ENCODE data around the gene FAM78B.

FAM78B gene

DNA sequence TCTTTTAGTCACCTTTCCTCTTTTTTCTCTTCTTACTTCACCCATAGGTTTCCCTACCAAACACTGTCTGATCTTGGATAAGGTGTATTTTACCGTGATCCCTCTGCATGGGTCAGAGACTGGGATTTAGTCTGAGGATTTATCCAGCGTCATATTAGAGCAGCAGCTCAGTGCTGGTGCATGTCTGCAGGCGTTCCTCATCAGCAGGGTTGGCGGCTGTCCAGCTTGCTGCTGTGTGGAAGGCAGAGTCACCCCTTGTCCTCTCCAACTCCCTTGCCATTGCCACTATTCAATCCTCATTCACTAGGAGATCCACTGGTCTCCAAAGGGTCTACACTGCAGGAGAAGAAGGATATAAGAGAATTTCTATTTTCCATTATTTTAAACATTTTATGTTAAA, 7.3 kb upstream of the FAM78B start:
- Histone ChIP-seq H3K36me3 (ENCODE audit: insufficient read depth, low read length) (no peaks in the 10 kb centered on the region), H3K9me3 (ENCODE audit: control insufficient read depth, insufficient read depth, low read length) (no peaks in the 10 kb centered on the region), H3K4me1 (ENCODE audit: insufficient read depth, low read length) (peaks cover 16% of the 10 kb centered on the region; the same call in 1 of the 2 replicates), H3K9ac (ENCODE audit: low read depth, low read length) (no peak overlapping the region)

DNA sequence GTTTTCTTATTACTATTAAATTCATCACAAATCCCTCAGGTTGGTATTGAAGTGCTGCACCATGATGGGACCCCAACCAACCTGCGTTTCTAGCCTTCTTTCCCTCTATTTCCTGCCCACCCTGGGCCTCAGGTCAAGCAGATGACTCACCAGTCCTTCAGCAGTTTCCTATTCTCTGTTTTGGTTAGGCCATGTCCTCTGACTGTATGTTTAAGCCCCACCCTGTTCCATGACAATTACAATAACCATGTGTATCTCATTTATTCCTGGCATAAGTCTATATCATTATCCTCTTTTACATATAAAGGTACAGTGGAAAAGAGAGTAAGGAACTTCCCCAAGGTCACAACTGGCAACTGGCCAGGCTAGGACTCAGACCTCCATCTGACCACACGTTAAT, 5.3 kb upstream of the FAM78B start:
- peaks cover 16% of the 10 kb centered on the region; the same call in 1 of the 2 replicates for H3K4me1 ChIP-seq (ENCODE audit: insufficient read depth, low read length)
- H3K36me3 ChIP-seq (ENCODE audit: insufficient read depth, low read length) = no peaks in the 10 kb centered on the region
- H3K9me3 ChIP-seq (ENCODE audit: control insufficient read depth, insufficient read depth, low read length) = no peaks in the 10 kb centered on the region
- no peak overlapping the region for H3K9ac ChIP-seq (ENCODE audit: low read depth, low read length)

DNA sequence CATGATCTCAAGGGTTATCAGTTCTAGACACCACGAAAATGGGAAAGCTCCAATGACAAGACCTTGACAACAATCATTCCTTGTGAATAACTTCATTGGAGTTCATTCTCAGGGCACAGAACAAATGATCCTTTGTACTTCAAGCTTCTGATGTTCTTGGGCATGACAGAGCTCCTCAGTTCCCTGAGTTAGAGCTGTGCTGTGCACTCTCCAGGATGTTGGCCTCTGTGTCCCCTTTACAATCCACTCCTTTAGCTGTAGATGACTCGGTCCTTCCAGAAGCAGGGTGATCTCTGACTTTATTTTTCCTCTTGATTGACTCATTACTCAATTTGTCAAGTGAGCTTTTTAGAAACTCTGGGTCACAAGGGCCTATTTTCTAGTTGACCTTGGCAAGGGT, 3.9 kb upstream of the FAM78B start:
- Histone ChIP-seq H3K9ac (ENCODE audit: low read depth, low read length) (no peak overlapping the region), H3K4me1 (ENCODE audit: insufficient read depth, low read length) (peaks cover 16% of the 10 kb centered on the region; the same call in 1 of the 2 replicates), H3K36me3 (ENCODE audit: insufficient read depth, low read length) (no peaks in the 10 kb centered on the region), H3K9me3 (ENCODE audit: control insufficient read depth, insufficient read depth, low read length) (no peaks in the 10 kb centered on the region)

DNA sequence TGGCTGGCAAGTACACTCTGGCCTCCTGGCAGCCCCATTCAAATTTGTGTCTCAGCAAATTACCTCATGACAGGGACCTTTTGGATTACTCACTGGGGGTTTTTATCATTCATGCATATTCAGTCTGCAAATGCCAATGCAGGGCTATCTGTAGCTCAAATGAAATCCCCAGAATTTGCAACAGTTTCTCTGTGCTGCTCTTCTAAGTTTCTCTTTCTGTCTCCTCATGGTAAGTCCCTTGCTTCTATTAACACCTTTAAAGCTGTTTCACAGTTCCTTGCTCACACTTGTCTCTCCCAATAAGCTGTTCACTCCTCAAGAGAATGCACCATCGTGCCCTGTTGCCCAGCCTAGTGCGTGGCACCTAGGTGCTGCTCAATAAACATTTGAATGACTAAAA, 3.3 kb upstream of the FAM78B start:
- Histone ChIP-seq H3K4me1 (ENCODE audit: insufficient read depth, low read length) (peaks cover 16% of the 10 kb centered on the region; the same call in 1 of the 2 replicates), H3K36me3 (ENCODE audit: insufficient read depth, low read length) (no peaks in the 10 kb centered on the region), H3K9ac (ENCODE audit: low read depth, low read length) (no peak overlapping the region), H3K9me3 (ENCODE audit: control insufficient read depth, insufficient read depth, low read length) (no peaks in the 10 kb centered on the region)

DNA sequence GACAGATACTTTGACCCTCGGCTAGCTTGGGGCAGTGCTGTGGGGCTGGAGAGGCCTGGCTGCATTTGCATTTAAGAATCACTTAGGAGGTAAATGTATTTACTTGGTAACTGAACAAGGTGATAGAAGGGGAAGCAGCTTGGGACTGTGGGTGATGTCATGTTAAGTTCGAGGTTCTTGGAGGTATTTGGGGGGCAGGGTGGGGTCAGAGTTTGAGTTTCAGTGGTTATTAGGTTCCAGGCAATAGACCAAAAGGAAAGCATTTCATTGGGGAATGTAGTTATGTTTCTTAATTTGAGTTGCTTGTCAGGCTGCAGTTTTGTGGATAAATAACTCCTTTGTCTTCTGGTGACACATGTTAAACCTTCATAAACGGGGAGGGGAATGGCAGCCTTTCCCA, 2.4 kb upstream of the FAM78B start:
- Histone ChIP-seq H3K36me3 (ENCODE audit: insufficient read depth, low read length) (no peaks in the 10 kb centered on the region), H3K9me3 (ENCODE audit: control insufficient read depth, insufficient read depth, low read length) (no peaks in the 10 kb centered on the region), H3K4me1 (ENCODE audit: insufficient read depth, low read length) (peaks cover 16% of the 10 kb centered on the region; the same call in 1 of the 2 replicates), H3K9ac (ENCODE audit: low read depth, low read length) (no peak overlapping the region)

DNA sequence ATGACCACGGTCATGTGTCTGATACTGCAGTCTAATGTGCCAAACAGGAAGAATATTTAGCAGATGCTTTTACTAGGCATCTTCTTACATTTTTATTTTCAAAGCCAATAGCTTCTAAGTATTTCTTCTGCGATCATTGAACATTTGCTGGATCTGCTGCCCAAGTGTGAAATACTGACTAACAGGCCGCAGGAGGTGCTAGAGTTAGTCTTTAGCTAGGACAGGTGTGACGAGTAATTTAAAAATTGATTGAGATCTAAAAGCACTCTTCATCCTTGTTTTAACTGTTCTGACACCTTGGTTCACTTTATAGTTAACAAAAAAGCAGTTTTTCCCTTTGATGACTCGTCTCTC, 748 bp upstream of the FAM78B start:
- Histone ChIP-seq H3K9ac (ENCODE audit: low read depth, low read length) (peak overlapping the region; percentile 55; the same call in 1 of the 2 replicates), H3K36me3 (ENCODE audit: insufficient read depth, low read length) (no peaks in the 10 kb centered on the region), H3K4me1 (ENCODE audit: insufficient read depth, low read length) (peaks cover 16% of the 10 kb centered on the region; the same call in 1 of the 2 replicates), H3K9me3 (ENCODE audit: control insufficient read depth, insufficient read depth, low read length) (no peaks in the 10 kb centered on the region)

DNA sequence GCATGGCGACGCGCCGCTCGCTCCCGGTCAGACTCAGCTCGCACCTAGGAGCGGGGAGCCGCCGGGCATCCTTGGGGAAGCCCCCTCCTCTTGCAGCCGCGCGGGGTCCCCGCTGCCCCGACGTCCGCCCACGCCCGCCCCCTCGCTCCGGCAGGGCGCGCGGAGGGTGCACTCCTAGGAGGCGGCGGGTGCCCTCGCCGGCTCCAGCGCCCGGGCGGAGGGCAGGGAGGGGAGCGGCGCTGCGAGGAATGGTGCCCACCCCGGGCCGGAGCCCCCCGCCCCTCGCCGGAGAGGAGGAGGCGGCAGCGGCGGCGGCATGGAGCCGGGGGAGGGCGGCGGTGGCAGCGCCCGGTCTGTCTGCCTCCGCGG, 488 bp downstream of the FAM78B start:
- H3K9me3 ChIP-seq (ENCODE audit: control insufficient read depth, insufficient read depth, low read length) = no peaks in the 10 kb centered on the region
- no peaks in the 10 kb centered on the region for H3K36me3 ChIP-seq (ENCODE audit: insufficient read depth, low read length)
- H3K4me1 ChIP-seq (ENCODE audit: insufficient read depth, low read length) = peaks cover 16% of the 10 kb centered on the region; the same call in 1 of the 2 replicates
- H3K9ac ChIP-seq (ENCODE audit: low read depth, low read length) = peak overlapping the region; percentile 58; the same call in 1 of the 2 replicates

DNA sequence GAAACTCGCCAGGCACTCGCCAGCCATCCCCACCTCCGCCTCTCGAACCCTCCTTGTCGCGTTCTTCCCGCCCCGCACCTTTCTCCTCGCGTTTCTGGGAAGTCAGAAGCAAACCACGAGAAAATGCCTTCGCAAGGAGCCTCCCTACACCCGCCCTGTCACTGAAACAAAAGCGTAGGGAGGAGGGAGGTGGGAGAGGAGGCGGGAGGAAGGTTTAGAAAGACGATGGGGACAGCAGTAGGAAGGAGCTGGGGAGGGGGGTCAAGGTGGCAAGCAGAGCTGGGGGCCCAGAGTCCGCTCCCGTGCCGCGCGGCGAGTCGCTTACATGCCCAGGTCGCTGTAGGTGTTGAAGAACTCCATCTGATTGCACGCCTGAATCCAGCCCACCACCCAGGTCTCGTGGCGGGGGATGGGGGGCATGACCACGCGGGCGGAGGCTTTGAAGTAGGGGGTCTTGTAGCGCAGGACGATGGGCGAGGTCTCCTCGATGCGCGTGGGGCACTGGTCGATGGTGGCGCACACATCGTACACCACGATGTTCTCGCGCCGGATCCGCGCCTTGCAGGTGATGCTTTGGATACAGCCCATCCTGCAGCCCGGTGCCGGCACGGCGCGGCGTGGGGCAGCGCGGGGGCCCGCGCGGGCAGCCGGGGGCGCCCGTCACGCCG, 1.0 kb downstream of the FAM78B start:
- Histone ChIP-seq H3K36me3 (ENCODE audit: insufficient read depth, low read length) (no peaks in the 10 kb centered on the region), H3K4me1 (ENCODE audit: insufficient read depth, low read length) (peaks cover 15% of the 10 kb centered on the region; the same call in 1 of the 2 replicates), H3K9me3 (ENCODE audit: control insufficient read depth, insufficient read depth, low read length) (no peaks in the 10 kb centered on the region), H3K9ac (ENCODE audit: low read depth, low read length) (peak overlapping the region; percentile 58; the same call in 1 of the 2 replicates)

DNA sequence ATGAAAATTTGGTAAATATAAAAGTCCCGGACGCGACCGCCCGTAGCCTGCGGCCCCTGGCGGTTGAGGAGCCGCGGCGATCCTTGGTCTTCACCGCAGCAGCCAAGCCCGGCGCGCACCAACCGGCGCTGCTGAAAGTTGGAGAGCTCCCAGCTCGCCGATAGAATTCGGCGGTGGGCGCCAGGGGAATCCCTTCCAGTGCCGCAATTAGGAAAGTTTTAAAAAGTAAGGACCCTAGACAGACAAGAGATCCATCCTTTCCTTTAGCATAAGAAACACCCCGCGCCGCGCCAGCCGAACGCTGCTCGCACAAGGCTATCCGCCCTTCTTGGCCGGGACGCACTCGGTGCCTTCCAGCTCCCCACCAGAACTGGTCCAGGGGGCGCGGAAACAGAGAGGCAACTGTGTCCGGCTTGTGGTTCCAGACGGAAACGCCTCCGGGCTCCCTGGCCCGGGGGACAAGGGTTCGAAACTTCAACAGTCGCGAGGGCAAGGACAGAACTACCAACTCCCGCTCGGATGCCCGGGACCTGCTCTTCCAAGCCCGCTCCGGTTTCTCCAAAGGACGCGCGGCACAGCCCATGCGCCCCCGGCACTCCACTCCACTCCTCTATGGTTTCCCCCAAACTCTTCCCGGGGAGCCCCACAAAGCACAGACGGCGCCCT, 1.7 kb downstream of the FAM78B start:
- peak overlapping the region; percentile 58; the same call in 1 of the 2 replicates for H3K9ac ChIP-seq (ENCODE audit: low read depth, low read length)
- no peaks in the 10 kb centered on the region for H3K9me3 ChIP-seq (ENCODE audit: control insufficient read depth, insufficient read depth, low read length)
- no peaks in the 10 kb centered on the region for H3K36me3 ChIP-seq (ENCODE audit: insufficient read depth, low read length)
- H3K4me1 ChIP-seq (ENCODE audit: insufficient read depth, low read length) = peaks cover 8% of the 10 kb centered on the region; the same call in 1 of the 2 replicates

DNA sequence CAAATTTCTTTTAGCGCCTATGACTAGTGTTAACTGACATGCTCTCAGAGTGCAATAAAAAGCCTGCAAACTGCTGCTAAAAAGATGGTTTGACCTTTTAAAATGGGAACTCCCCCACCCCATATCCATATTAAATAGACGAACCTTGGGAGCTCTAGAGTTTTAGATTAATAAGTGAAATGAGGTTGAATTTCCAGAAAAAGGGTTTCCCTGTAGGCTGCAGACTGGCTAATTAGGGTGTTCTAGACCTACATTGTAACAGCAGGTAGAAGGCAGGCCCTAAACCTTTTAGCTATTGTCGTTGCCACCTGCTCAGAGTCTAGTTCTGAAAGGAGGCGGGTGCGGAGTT, 2.2 kb downstream of the FAM78B start:
- H3K9me3 ChIP-seq (ENCODE audit: control insufficient read depth, insufficient read depth, low read length) = no peaks in the 10 kb centered on the region
- H3K4me1 ChIP-seq (ENCODE audit: insufficient read depth, low read length) = peaks cover 4% of the 10 kb centered on the region; the same call in 1 of the 2 replicates
- no peaks in the 10 kb centered on the region for H3K36me3 ChIP-seq (ENCODE audit: insufficient read depth, low read length)
- H3K9ac ChIP-seq (ENCODE audit: low read depth, low read length) = peak overlapping the region; percentile 58; the same call in 1 of the 2 replicates

DNA sequence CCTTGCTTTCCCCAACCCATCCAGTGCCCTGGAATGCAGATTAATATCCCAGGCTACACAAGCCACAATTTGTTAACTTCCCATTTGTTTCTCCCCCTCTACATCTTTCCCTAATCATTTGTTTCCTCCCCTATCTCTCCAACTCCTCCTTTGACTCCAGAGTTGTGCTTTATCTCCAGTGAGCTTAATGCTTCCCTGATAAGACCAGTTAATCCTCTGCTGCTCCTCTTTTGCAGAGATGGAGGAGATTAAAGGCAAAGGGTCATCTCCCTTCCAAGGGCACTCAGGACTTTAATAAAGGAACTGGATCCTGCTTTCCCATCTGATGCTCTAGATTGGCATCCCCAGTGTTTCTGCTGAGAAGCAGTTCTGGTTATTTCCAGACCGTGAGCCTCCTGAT, 7.1 kb downstream of the FAM78B start:
- no peak overlapping the region for H3K9ac ChIP-seq (ENCODE audit: low read depth, low read length)

DNA sequence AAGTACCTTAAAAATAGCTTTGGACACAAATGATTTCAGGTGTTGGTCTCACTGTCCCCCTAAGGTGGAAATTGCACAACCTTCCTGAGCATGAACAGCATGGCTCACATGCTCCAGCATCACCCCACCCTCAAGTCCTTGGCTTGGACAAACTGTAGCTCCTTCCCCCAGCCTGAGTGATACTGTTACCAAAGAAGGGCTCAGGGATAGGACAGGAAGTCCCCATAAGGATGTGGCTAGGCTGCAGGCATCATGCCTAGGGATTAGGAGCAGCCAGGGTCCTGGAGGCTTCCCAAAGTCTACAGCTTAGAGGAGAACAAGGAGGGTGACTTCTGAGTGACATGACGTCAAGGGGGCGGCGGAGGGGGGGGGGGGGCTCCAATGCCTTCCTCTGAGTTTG, 10.1 kb downstream of the FAM78B start:
- Histone ChIP-seq H3K4me1 (ENCODE audit: insufficient read depth, low read length) (no peaks in the 10 kb centered on the region), H3K9me3 (ENCODE audit: control insufficient read depth, insufficient read depth, low read length) (no peaks in the 10 kb centered on the region), H3K9ac (ENCODE audit: low read depth, low read length) (no peak overlapping the region), H3K36me3 (ENCODE audit: insufficient read depth, low read length) (no peaks in the 10 kb centered on the region)

More for the DNA sequence above, 7.1 kb downstream of the FAM78B start:
- Histone ChIP-seq H3K36me3 (ENCODE audit: insufficient read depth, low read length) (no peaks in the 10 kb centered on the region), H3K4me1 (ENCODE audit: insufficient read depth, low read length) (no peaks in the 10 kb centered on the region), H3K9me3 (ENCODE audit: control insufficient read depth, insufficient read depth, low read length) (no peaks in the 10 kb centered on the region)

DNA sequence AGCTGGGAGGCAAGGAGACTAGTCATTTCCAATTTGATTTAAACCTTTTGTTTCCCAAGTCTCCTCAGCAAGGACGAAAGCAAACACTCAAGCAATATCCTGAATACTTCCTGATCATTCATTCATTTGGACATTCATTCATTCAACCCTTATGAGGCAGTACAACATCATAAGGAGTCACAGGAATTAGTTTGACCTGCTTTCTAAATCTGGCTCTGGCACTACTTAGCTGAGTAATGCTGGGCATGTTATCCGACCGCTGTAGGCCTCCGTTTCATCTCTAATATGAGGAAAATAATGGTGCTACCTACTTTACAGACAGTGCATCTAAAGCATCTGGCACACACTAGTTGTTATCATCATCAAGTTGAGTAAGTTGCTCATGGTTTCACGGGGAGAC, 11.7 kb downstream of the FAM78B start:
- no peak overlapping the region for H3K9ac ChIP-seq (ENCODE audit: low read depth, low read length)
- H3K4me1 ChIP-seq (ENCODE audit: insufficient read depth, low read length) = no peaks in the 10 kb centered on the region
- no peaks in the 10 kb centered on the region for H3K9me3 ChIP-seq (ENCODE audit: control insufficient read depth, insufficient read depth, low read length)
- no peaks in the 10 kb centered on the region for H3K36me3 ChIP-seq (ENCODE audit: insufficient read depth, low read length)

DNA sequence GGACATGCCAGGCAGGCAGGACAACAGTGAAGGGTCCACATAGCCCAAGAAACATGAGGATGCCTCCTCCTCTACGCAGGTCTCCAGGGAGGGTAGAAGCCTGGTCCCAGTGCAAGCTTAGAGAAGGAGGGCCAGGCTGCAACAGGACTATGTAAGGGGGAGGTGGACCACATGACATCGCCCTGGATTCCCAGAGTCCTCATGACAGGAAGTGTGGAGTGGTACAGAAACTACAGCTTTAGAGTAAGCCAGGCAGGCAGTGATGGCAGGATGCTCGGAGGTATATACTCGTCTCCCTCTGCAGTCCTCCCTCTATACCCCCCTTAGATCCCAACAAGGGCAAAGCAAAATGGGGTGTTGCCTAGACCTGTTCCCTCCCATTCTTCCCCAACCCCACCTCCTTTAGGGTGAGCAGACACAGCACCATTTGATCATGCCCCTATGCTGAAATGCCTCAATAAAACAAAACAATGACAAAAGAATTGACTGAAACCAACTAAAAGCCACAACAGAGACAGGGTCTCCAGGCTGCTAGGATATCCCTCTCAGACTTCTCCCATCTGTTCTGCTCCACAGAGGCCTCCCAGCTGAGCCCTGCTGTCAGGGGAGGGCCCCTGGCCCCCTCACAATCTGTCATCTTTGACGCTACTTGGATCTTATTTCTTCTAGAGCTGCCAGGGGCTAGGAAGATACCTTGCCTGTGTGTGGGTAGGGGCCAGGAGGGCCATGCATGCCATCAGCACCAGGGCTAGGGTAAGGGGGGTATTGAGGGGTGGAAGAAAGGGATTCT, 13.1 kb downstream of the FAM78B start:
- Histone ChIP-seq H3K9ac (ENCODE audit: low read depth, low read length) (no peak overlapping the region), H3K4me1 (ENCODE audit: insufficient read depth, low read length) (no peaks in the 10 kb centered on the region), H3K9me3 (ENCODE audit: control insufficient read depth, insufficient read depth, low read length) (no peaks in the 10 kb centered on the region), H3K36me3 (ENCODE audit: insufficient read depth, low read length) (no peaks in the 10 kb centered on the region)
